Adrenal gland (tissue), 19 donors: Measurements from ENCODE around the gene MCOLN1. TPM values are rescaled to one million over a fixed set of nuclear protein-coding genes. Genes with fewer than 3 reads are reported as not detected.

ENCODE experiments used
- DNase-seq, 7 donors: peaks; one replicate each; pipeline ENCODE4 v3.0.0-alpha.2; 2019 to 2020
- H3K27ac ChIP-seq, 5 donors: fragments of 200-600 bp; sonication (generic) in 4 of 5; 1 replicate in 3 of 5; 2 replicates in 2 of 5; pipeline versions ENCODE4 v1.5.1 to v1.8.0; 2016 to 2020; ENCODE audit warnings: mild to moderate bottlenecking in 1 of 5
- H3K27me3 ChIP-seq: fragments of 200-600 bp; 2 replicates; pipeline ENCODE4 v1.8.0; 2021
- H3K36me3 ChIP-seq, 2 donors: fragments of 200-600 bp; replicated peaks in 1 of 2; 1 replicate in 1 of 2; 2 replicates in 1 of 2; pipeline versions ENCODE4 v1.5.1 to v1.8.0; 2018 to 2022
- H3K4me1 ChIP-seq, 2 donors: fragments of 200-600 bp; replicated peaks in 1 of 2; 1 replicate in 1 of 2; 2 replicates in 1 of 2; pipeline versions ENCODE4 v1.5.1 to v1.8.0; 2018 to 2021
- H3K4me3 ChIP-seq, 4 donors: fragments of 200-600 bp; sonication (generic) in 3 of 4; one replicate each; pipeline ENCODE4 v1.5.1; 2016 to 2018
- H3K9me3 ChIP-seq, 3 donors: fragments of 200-600 bp; sonication (generic) in 1 of 3; replicated peaks in 1 of 3; 1 replicate in 2 of 3; 2 replicates in 1 of 3; pipeline versions ENCODE4 v1.5.1 to v1.8.0; 2016 to 2021
- POLR2A ChIP-seq, 2 donors: fragments of 450-650 bp; IDR thresholded peaks; one replicate each; pipeline ENCODE4 v1.6.1; 2017; ENCODE audit warnings: antibody characterized with exemption in 2 of 2, mild to moderate bottlenecking in 2 of 2, moderate library complexity in 1 of 2
- WGBS, 4 donors: extraction: QIAGEN DNeasy Blood & Tissue Kit in 2 of 4; methylation state at CpG; one replicate each; pipeline versions ENCODE4 v1.1.5 to v1.1.7; 2013 to 2017; 5-methylcytosine and 5-hydroxymethylcytosine counted together
- intact Hi-C, 2 donors: fragments of 100-400 bp; cut with DNase I; formaldehyde crosslinking; loops; one replicate each; pipeline versions ENCODE4 v1.14.1 to v1.15.0; 2022 to 2023
- long read RNA-seq, 10 donors: library from polyadenylated mRNA in 3 of 10; unstranded in 2 of 10; stranded (forward) in 1 of 10; transcript quantifications; one replicate each; pipeline ENCODE4 v2.0.0 and lab custom pipeline, GENCODE V29; 2021 to 2026
- polyA plus RNA-seq, 3 donors: library from polyadenylated mRNA; stranded (reverse); fragments of 200-250 nt in 2 of 3; fragments of 350-450 nt in 1 of 3; fragmentation: Illumina TruSeq in 1 of 3; extraction: RNeasy Lipid Tissue Mini Kit (QIAGEN cat#74804) in 1 of 3; gene quantifications; one replicate each; pipeline ENCODE4 v1.2.3, GENCODE V29; 2013 to 2014
- total RNA-seq, 9 donors: library from RNA; depleted of rRNA in 4 of 9; stranded (reverse); fragments of >200 nt in 4 of 9; fragments of 120-200 nt in 1 of 9; fragmentation: NEBNext Ultra II Directional in 1 of 9; extraction: Animal tissue kit (Norgen Biotek cat#: 25700) in 1 of 9; gene quantifications; one replicate each; pipeline versions ENCODE4 v1.1.0 to v1.2.4, GENCODE V29; 2013 to 2023
- TF ChIP-seq, protein P1 (sequence below), 6 experiments: fragments of 450-650 bp in 4 of 6; fragments of 200-600 bp in 2 of 6; sonication (generic) in 1 of 6; IDR thresholded peaks; 1 replicate in 5 of 6; 2 replicates in 1 of 6; pipeline versions ENCODE4 v1.5.1 to v1.8.0; 2016 to 2021; ENCODE audit warnings: antibody characterized with exemption in 6 of 6, mild to moderate bottlenecking in 2 of 6, moderate library complexity in 1 of 6
- donor health status: healthy with polysubstance abuse.
- donor health status: Bipolar disorder and iron deficiency.
- donor health status: DM: yes; HTN: yes; CAD: no.
- donor health status: DM: no; HTN: no; CAD: no.
- donor health status: DM: no; HTN: no; CAD: no.
- donor health status: DM: yes; HTN: yes; CAD: no.

The MCOLN1 gene
- total RNA-seq (10 to 100 TPM in 8 of 9 donors, 1 to 10 TPM in 1; 6.0 to 100.0 (median 49.4) TPM), polyA plus RNA-seq (100 to 1,000 TPM in 1 of 3 donors, 10 to 100 TPM in 2; 23.0 to 212 (median 71.4) TPM)
- long read RNA-seq, donor 1, partial matches to known transcripts: 0 of 3 reads
- long read RNA-seq, donor 1, other reads (novel, unspliced or antisense): 0 of 3 reads
- long read RNA-seq, donor 2, partial matches to known transcripts: 0 of 4 reads
- long read RNA-seq, donor 2, other reads (novel, unspliced or antisense): 0 of 4 reads
- long read RNA-seq, donor 3, transcript MCOLN1-201 (14 exons, 2,082 nt): major isoform, 5 of 5 reads
- long read RNA-seq, donor 3, partial matches to known transcripts: 0 of 5 reads
- long read RNA-seq, donor 3, other reads (novel, unspliced or antisense): 0 of 5 reads
- long read RNA-seq, donor 4, transcript MCOLN1-201 (14 exons, 2,082 nt): major isoform, 40 of 52 reads
- long read RNA-seq, donor 4, partial matches to known transcripts: 8 of 52 reads
- long read RNA-seq, donor 4, other reads (novel, unspliced or antisense): 4 of 52 reads
- long read RNA-seq, donor 5, transcript MCOLN1-201 (14 exons, 2,082 nt): major isoform, 220 of 256 reads
- long read RNA-seq, donor 5, partial matches to known transcripts: 3 of 256 reads
- long read RNA-seq, donor 5, other reads (novel, unspliced or antisense): 29 of 256 reads
- long read RNA-seq, donor 6, transcript MCOLN1-201 (14 exons, 2,082 nt): major isoform, 25 of 41 reads
- long read RNA-seq, donor 6, partial matches to known transcripts: 3 of 41 reads
- long read RNA-seq, donor 6, other reads (novel, unspliced or antisense): 6 of 41 reads
- long read RNA-seq, donor 7, partial matches to known transcripts: 6 of 7 reads
- long read RNA-seq, donor 7, other reads (novel, unspliced or antisense): 0 of 7 reads
- long read RNA-seq, donor 8, partial matches to known transcripts: 0 of 10 reads
- long read RNA-seq, donor 8, other reads (novel, unspliced or antisense): 0 of 10 reads
- long read RNA-seq, donor 9, partial matches to known transcripts: 0 of 7 reads
- long read RNA-seq, donor 9, other reads (novel, unspliced or antisense): 0 of 7 reads
- long read RNA-seq, donor 10, partial matches to known transcripts: 7 of 8 reads
- long read RNA-seq, donor 10, other reads (novel, unspliced or antisense): 0 of 8 reads

DNA sequence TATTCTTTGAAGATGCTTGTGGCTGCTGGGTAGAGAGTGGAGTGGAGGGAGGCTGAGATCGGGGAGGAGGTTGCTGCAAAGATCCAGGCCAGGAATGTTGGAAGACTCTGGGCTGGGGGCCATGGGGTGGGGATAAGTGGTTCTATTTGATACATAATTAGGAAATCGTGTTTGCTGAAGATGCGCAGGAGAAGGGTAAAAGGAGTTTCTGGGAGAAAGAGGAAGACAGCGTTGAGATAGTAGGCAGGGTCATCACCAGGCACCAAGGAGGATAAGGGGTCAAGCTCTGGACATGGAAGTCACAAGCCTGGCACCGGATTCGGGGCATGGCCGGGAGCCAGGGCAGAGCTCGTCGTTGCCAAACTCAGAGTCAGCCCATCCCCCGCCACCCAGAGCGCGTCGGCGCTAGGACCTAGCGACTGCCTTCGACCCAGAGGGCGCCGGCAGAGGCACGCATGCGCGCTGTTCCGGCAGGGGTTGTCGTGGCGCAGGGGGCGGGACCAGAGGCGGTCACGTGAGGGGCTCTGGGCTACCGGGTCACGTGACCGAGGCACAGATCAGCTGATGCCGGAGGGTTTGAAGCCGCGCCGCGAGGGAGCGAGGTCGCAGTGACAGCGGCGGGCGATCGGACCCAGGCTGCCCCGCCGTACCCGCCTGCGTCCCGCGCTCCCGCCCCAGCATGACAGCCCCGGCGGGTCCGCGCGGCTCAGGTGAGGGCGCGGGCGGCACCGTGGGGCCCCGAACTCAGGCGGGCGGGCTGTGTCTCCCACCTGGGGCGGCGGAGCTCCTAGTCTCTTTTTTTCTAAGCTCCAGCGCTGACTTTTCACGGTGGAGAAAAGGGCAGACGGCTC, at the start of gene MCOLN1:
Gene MCOLN1, plus strand, starts transcription at position 553 of the 851 bp plus-strand sequence. Its CDS starts 127 bp downstream, at position 680.
- intact Hi-C loops: loop anchor here in 1 of 2 donors (10.0 kb wide), 1 partner anchor 127 kb away; no protein-coding TSS in a partner anchor
- H3K9me3 ChIP-seq: no peaks in the 10 kb centered on the region
- H3K4me1 ChIP-seq: peaks cover 21 to 50% of the 10 kb centered on the region in 2 donors
- 1 to 2% (median 1%) methylated on average over 12 to 65 of the region's 65 CpGs for WGBS, 4 donors
- H3K36me3 ChIP-seq: peaks cover 0 to 35% of the 10 kb centered on the region in 2 donors
- peak within 1 kb of the TSS in 4 of 5 donors; percentile 9 to 85 (median 72) for H3K27ac ChIP-seq
- no peaks in the 10 kb centered on the region for H3K27me3 ChIP-seq
- peak within 1 kb of the TSS; percentile 4 to 79 (median 34) for H3K4me3 ChIP-seq
- peak; percentile 99 to 100 (median 100) for DNase-seq
- TF ChIP-seq POLR2A (IDR thresholded peaks at IDR 0.05): peak in 1 of 2 donors; percentile 89
- TF ChIP-seq, protein P1, sequence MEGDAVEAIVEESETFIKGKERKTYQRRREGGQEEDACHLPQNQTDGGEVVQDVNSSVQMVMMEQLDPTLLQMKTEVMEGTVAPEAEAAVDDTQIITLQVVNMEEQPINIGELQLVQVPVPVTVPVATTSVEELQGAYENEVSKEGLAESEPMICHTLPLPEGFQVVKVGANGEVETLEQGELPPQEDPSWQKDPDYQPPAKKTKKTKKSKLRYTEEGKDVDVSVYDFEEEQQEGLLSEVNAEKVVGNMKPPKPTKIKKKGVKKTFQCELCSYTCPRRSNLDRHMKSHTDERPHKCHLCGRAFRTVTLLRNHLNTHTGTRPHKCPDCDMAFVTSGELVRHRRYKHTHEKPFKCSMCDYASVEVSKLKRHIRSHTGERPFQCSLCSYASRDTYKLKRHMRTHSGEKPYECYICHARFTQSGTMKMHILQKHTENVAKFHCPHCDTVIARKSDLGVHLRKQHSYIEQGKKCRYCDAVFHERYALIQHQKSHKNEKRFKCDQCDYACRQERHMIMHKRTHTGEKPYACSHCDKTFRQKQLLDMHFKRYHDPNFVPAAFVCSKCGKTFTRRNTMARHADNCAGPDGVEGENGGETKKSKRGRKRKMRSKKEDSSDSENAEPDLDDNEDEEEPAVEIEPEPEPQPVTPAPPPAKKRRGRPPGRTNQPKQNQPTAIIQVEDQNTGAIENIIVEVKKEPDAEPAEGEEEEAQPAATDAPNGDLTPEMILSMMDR (IDR thresholded peaks at IDR 0.05): peak in 1 of 6 experiments; percentile 23

DNA sequence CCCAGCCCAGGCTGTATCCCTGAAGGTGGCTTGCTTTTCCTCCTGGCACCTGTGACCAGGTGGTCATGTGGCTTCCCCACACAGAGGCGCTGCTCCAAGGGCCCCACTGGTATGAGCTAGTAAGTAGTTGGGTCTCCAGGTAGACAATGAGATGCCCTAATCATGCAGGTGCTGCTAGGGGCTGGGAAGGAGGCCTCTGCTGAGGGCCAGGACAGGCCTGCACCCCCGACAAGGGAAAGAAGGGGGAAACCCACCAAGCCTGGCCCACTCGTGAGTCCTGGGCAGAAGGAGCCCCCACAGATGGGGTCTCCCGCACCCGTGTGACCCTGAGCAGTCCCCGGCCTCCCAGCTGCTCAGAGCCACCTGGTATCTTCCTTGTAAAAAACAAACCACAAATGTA, 46.8 kb upstream of the MCOLN1 start:
- Histone ChIP-seq H3K4me1 (peaks cover 0 to 10% of the 10 kb centered on the region in 2 donors), H3K9me3 (no peaks in the 10 kb centered on the region), H3K36me3 (peaks cover 0 to 16% of the 10 kb centered on the region in 2 donors), H3K27me3 (no peaks in the 10 kb centered on the region), H3K4me3 (no peak overlapping the region), H3K27ac (no peak overlapping the region)
- 82 to 100% (median 93%) methylated on average over 1 to 6 of the region's 6 CpGs for WGBS, 4 donors
- intact Hi-C loops: no loop called here
- no peak for TF ChIP-seq POLR2A (IDR thresholded peaks at IDR 0.05)
- TF ChIP-seq, protein P1 (IDR thresholded peaks at IDR 0.05): no peak
- no peak for DNase-seq

DNA sequence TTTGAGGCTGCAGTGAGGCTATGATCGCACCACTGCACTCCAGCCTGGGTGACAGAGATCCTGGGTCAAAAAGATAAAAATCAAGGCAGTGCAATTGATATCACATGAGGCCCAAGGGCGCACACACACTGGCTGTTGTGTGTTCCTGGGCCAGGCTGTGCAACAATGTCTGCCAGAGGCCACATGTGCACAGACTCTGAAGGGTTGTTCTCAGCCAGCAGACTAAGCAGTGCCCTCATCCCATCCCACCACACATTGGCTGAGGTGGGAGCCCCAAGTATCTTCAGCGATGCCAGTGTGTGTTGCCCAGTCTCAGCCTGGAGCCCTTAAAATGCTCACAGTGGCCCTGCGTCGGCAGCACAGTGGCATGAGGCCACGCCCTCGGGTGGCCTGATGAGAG, 46.2 kb upstream of the MCOLN1 start:
- peaks cover 0 to 10% of the 10 kb centered on the region in 2 donors for H3K36me3 ChIP-seq
- no peaks in the 10 kb centered on the region for H3K27me3 ChIP-seq
- no peak for DNase-seq
- H3K4me3 ChIP-seq: no peak overlapping the region
- H3K4me1 ChIP-seq: peaks cover 0 to 10% of the 10 kb centered on the region in 2 donors
- H3K9me3 ChIP-seq: no peaks in the 10 kb centered on the region
- intact Hi-C loops: no loop called here
- no peak overlapping the region for H3K27ac ChIP-seq
- WGBS, 4 donors: 66 to 96% (median 80%) methylated on average over 5 to 7 of the region's 7 CpGs
- no peak for TF ChIP-seq POLR2A (IDR thresholded peaks at IDR 0.05)
- TF ChIP-seq, protein P1 (IDR thresholded peaks at IDR 0.05): no peak
